ENCODE data around the gene CNTFR.

DNA sequence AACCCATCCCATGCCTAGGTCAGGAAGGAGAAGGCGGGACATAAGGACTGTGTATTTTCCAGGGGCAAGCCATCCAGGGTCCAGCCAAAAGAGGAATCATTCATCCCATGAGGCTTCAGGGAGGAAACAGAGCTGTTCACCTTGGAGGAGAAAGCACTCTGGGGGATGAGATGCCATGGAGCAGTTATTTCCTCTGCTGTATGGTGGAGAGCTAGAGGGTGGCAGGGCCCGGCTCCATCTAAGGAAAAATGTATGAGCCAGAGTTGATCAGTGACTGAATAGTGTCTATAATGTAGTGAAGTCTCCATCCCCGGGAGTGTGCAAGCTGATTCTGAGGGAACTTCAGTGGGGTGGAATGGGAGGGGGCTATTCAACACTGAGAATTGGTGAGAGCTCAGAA, 74.7 kb downstream of the CNTFR start:
- no peak for TF ChIP-seq SP1 (IDR thresholded peaks at IDR 0.05)
- TF ChIP-seq NFRKB (IDR thresholded peaks at IDR 0.05): no peak
- no peak for TF ChIP-seq FOXK2 (IDR thresholded peaks at IDR 0.05)
